Prostate gland (tissue), 2 donors: ENCODE measurements around the gene KRTAP4-11.

ENCODE experiments used
- CTCF ChIP-seq, 4 experiments: fragments of 200-600 bp in 2 of 4; fragments of 450-650 bp in 2 of 4; sonication (generic) in 2 of 4; IDR thresholded peaks; 1 replicate in 3 of 4; 2 replicates in 1 of 4; pipeline ENCODE4 v1.5.1; 2016 to 2019; ENCODE audit warnings: antibody characterized with exemption in 4 of 4, mild to moderate bottlenecking in 2 of 4, moderate library complexity in 2 of 4
- POLR2A ChIP-seq: fragments of 450-650 bp; IDR thresholded peaks from one replicate; pipeline ENCODE4 v1.6.1; 2016; ENCODE audit warnings: antibody characterized with exemption, mild to moderate bottlenecking

- TF ChIP-seq CTCF (IDR thresholded peaks at IDR 0.05) (no peak), POLR2A (no peak)
Observed at GRCh38 chr17:41133880-41134735, 15.9 kb upstream of the KRTAP4-11 start.
